PFSK-1 (cell line): ENCODE results near the gene VSNL1.

Source experiments
- FOXP2 ChIP-seq: optimal IDR thresholded peaks from 2 replicates; pipeline ENCODE3; 2011; ENCODE audit warnings: borderline replicate concordance, control low read depth, inconsistent platforms; ENCODE audit not compliant: insufficient read depth; ENCODE audit errors: extremely low read length, extremely low read depth
- POLR2AphosphoS5 ChIP-seq: IDR thresholded peaks from 2 replicates; pipeline ENCODE4 v1.6.1; 2012; ENCODE audit warnings: low read depth, mild to moderate bottlenecking, control low read depth, low read length, moderate library complexity
- SIN3A ChIP-seq: IDR thresholded peaks from 2 replicates; pipeline ENCODE4 v1.6.1; 2012; ENCODE audit warnings: mild to moderate bottlenecking, low read length, moderate library complexity, borderline replicate concordance; ENCODE audit not compliant: insufficient read depth
- TAF1 ChIP-seq: IDR thresholded peaks from 2 replicates; pipeline ENCODE4 v1.6.1; 2012; ENCODE audit warnings: low read length, control low read depth, borderline replicate concordance; ENCODE audit not compliant: insufficient read depth
- TF ChIP-seq, protein P1 (sequence below), 2 experiments: IDR thresholded peaks; 2 replicates each; pipeline versions ENCODE4 v1.6.1 to v1.8.0; 2011 to 2012; ENCODE audit warnings: low read depth in 2 of 2, low read length in 2 of 2, control low read depth in 1 of 2, inconsistent platforms in 1 of 2, mild to moderate bottlenecking in 1 of 2, moderate library complexity in 1 of 2; ENCODE audit not compliant: insufficient read depth in 1 of 2

Gene VSNL1

GRCh38 chr2:17636257-17636656, 95.8 kb downstream of the VSNL1 start:
- TF ChIP-seq, protein P1, sequence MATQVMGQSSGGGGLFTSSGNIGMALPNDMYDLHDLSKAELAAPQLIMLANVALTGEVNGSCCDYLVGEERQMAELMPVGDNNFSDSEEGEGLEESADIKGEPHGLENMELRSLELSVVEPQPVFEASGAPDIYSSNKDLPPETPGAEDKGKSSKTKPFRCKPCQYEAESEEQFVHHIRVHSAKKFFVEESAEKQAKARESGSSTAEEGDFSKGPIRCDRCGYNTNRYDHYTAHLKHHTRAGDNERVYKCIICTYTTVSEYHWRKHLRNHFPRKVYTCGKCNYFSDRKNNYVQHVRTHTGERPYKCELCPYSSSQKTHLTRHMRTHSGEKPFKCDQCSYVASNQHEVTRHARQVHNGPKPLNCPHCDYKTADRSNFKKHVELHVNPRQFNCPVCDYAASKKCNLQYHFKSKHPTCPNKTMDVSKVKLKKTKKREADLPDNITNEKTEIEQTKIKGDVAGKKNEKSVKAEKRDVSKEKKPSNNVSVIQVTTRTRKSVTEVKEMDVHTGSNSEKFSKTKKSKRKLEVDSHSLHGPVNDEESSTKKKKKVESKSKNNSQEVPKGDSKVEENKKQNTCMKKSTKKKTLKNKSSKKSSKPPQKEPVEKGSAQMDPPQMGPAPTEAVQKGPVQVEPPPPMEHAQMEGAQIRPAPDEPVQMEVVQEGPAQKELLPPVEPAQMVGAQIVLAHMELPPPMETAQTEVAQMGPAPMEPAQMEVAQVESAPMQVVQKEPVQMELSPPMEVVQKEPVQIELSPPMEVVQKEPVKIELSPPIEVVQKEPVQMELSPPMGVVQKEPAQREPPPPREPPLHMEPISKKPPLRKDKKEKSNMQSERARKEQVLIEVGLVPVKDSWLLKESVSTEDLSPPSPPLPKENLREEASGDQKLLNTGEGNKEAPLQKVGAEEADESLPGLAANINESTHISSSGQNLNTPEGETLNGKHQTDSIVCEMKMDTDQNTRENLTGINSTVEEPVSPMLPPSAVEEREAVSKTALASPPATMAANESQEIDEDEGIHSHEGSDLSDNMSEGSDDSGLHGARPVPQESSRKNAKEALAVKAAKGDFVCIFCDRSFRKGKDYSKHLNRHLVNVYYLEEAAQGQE (IDR thresholded peaks at IDR 0.05; ENCODE audit: insufficient read depth in 1 of 2, low read depth in 2 of 2, low read length in 2 of 2): no peak
- TF ChIP-seq SIN3A (no peak), TAF1 (no peak), POLR2AphosphoS5 (no peak), FOXP2 (no peak)

GRCh38 chr2:17637131-17637906, 96.8 kb downstream of the VSNL1 start:
- TF ChIP-seq TAF1 (no peak), SIN3A (no peak), POLR2AphosphoS5 (no peak), FOXP2 (no peak)
- TF ChIP-seq, protein P1 (IDR thresholded peaks at IDR 0.05; ENCODE audit: insufficient read depth in 1 of 2, low read depth in 2 of 2, low read length in 2 of 2): no peak

DNA sequence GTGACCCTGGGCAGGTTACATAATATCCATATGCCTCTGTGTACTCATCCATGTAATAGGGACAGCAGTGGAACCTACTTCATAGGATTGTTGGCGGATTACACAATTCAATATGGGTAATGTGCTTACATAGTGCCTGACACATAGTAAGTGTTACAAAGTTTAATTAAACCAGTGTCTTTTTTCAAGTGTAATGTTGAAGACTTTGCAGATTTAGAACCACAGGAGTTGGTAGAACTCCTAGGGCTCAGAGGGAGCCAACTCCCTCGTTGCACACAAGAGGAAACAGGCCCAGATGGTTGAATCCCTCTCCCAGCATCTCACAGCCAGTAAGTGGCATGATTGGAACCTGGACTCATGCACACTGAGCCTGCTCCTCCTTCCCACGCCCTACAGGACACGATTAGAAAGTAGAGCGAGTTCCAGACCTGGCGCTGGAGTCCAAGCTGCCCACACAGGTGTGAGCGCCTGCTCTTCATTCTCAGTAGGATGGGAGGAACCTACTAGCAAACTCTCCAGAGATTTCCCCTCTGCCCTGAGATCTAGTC, 97.8 kb downstream of the VSNL1 start:
- TF ChIP-seq TAF1 (no peak), POLR2AphosphoS5 (no peak), SIN3A (no peak), FOXP2 (no peak)
- TF ChIP-seq, protein P1 (IDR thresholded peaks at IDR 0.05; ENCODE audit: insufficient read depth in 1 of 2, low read depth in 2 of 2, low read length in 2 of 2): no peak

DNA sequence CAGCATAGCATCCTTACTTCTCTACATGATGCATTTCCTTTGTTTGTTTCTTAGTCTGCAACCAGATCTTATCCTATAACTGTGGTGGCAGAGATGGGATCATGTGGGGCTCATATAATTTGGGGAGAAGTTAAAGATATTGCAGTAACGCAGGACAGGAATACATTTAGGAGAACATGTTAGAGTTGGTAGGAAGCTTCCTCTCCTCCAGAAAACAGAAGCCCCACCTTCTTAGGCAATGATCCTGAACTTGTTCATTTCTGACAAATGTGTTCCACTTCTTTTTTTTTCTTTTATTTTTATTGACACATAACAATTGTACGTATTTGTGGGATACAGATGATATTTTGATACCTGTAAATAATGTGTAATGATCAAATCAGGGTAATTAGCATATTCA, 99.9 kb downstream of the VSNL1 start:
- TF ChIP-seq TAF1: no peak
- no peak for TF ChIP-seq SIN3A
- no peak for TF ChIP-seq FOXP2
- TF ChIP-seq POLR2AphosphoS5: no peak
- TF ChIP-seq, protein P1 (IDR thresholded peaks at IDR 0.05; ENCODE audit: insufficient read depth in 1 of 2, low read depth in 2 of 2, low read length in 2 of 2): no peak
